ENCODE data around the gene BCL7A.
"Not testable (repeated sequence)": the region's sequence is repeated elsewhere in the genome, so short reads cannot be mapped to it uniquely, and the experiment has no call there.

The BCL7A gene

DNA sequence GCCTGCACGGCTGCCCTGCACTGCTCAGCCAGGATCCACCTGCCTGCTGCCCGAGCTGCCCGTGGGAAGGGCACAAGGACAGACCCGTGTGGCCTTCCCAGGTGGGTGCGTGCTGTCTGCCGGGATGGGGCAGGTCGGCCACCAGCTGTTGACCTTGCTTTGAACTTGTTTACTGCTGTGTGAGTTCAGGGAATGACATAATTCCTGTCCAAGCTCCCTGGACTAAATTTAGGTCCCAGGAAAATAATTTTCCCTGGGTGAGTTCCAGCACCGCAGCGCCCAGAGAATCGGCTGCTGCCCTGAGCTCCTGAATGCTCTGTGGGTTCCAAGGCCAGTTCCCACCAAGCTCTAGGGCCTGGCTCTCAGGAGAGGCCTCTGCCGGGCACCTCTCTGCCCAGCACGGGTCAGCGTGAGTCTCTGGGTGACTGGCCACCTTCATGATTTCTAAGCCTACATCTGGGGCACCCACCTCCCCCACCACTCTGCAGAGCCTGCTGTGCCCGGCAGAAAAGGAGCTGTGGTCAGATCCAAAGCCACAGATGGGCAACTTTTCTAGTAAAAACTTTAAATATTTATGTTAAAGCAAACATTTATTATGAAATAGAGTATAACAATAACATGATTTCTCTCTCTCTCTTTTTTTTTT lies 29.7 kb downstream of the BCL7A start:
- DNase-seq (ENCODE audit: low read depth in 2 of 2): no peak

DNA sequence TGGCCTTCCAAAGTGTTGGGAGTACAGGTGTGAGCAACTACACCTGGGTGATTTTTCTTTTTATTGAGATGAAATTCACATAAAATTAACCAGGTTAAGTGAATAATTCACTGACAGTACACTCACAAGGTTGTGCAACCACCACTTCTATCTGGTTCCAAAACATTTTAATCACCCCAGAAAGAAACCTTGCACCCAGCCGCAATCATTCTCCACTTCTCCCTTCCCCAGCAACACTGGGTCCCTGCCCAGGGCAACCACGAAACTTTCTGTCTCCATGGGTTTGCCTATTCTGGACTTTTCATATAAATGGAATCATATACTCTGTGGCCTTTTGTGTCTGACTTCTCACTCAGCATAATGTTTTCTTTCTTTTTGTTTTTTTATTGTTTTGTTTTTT lies 30.6 kb downstream of the BCL7A start:
- DNase-seq (ENCODE audit: low read depth in 2 of 2): no peak

DNA sequence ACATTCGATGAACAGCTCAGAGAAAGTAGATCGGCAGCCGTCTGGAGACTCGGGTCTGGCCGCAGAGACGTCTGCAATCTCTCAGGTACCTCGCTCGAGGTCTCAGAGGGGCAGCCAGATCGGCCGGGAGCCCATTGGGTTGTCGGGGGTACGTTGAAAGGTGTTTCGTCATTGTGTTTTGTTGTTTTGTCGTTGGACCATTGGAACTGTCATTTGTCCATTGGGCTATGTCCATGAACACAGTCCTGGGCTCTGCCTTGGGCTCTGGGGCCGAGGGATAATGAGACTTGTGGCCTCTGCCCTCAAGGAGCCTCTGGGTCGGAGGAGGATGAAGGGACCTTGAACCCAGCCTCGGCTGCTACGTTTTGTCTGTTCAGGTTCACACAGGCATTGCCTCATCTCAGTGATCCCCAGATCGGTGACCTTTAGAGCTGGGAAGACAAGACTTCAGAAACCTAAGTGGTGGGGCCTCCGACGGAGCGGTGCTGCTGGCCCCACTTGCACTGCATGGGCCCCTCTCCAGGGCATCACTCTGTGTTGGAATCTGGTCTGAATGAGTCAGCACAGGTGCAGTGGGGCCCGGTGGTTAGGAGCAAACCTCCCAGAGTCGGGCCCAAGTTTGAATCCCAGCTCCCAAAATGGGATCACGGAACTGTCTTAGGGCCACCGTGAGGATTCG lies 33.3 kb downstream of the BCL7A start:
- no peak for DNase-seq (ENCODE audit: low read depth in 2 of 2)

- DNase-seq (ENCODE audit: low read depth in 2 of 2): not testable (repeated sequence)
Measured at GRCh38 chr12:122056406-122056805, 34.7 kb downstream of the BCL7A start.

DNA sequence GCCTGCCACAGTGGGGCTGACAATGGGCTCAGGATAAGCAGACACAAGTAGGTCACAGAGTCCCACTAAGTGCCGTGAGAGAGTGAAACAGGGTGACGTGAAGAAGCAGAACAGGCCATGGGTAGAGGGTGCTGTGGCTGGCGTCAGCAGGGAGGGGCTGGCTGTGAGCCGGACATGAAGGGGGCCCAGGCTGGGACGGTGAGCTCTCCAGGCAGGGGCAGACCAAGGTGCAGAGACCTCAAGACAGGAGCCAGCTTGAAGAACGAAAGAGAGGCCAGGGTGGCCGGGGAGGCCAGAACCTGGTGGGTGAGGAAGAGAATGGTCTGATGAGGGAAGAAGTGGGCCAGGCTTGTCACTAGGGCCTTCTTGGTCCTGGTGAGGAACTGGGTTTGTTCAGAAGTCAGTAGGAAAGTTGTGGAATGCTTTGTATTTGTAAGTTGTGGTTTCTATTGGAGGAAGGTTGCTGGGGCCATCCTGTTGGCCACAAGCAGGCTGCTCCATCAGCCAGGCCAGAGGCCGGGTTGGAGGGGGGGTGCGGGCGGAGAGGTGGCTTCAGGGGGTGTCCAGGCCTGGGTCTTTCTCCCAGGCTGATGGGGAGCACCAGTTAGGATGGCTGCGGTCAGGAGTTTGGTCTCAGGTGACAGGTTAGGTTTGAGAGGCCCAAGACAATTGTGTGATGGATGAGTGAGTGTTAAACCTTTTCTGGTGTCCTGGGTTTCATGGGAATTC lies 35.5 kb downstream of the BCL7A start:
- no peak for DNase-seq (ENCODE audit: low read depth in 2 of 2)

DNA sequence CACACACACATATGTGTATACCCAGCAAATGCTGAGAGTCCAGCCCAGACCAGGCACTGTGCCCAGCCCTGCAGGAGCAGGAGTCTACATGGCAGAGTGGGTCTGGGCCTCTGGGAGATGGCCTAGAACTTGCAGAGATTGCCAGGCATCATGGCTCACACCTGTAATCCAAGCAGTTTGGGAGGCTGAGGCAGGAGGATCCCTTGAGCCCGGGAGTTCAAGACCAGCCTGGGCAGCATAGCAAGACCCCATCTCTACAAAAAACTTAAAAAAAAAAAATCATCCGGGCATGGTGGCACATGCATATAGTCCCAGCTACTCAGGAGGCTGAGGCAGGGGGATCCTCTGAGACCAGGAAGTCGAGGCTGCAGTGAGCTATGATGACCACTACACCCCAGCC lies 36.1 kb downstream of the BCL7A start:
- no peak for DNase-seq (ENCODE audit: low read depth in 2 of 2)

DNA sequence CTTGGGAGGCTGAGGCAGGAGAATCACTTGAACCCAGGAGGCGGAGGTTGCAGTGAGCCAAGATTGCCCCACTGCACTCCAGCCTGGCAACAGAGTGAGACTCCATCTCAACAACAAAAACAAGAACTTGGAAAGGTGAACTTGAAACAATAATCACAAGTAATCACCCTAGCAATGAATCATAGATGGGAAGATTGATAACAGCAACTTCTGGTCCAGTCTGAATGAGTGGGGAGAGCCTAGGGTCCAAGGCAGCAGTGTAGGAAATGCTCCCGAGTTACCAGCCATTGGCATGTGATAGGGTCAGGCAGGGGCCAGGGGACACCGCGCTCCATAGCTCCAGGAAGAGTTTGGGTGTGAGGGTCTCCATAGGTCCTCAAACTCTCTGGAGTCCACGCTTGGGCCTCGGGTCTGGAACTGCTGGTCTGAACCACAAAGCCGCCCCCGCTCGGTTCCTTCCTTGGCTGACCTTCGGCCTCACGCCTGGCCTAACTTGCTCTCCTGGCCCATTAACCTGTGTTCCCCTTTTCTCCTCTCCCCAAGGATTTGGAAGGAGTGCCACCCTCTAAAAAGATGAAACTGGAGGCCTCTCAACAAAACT lies 37.0 kb downstream of the BCL7A start:
- no peak for DNase-seq (ENCODE audit: low read depth in 2 of 2)

GRCh38 chr12:122059203-122059960 lies 37.7 kb downstream of the BCL7A start:
- no peak for DNase-seq (ENCODE audit: low read depth in 2 of 2)

- no peak for DNase-seq (ENCODE audit: low read depth in 2 of 2)
Measured at GRCh38 chr12:122060081-122060501, 38.4 kb downstream of the BCL7A start.

GRCh38 chr12:122061253-122061652 lies 39.6 kb downstream of the BCL7A start:
- no peak for DNase-seq (ENCODE audit: low read depth in 2 of 2)

- DNase-seq (ENCODE audit: low read depth in 2 of 2): no peak
Measured at GRCh38 chr12:122062832-122063693, 41.4 kb downstream of the BCL7A start.

DNA sequence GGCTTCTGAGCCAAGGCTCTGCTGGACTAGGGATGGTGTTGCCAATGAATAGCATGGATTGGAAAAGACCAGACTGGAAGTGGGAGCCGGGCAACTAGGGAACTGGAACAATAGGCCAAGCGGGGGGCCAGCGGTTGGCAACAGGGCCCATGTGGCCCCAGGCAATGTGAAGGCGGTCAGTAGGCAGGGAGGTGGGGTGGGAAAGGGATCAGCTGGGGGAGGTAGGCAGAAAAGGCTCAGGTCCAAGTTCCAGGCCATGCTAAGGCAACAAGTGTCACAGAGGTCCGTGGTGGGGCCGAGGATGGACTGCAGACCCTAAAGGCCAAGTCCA lies 42.0 kb downstream of the BCL7A start:
- no peak for DNase-seq (ENCODE audit: low read depth in 2 of 2)

DNA sequence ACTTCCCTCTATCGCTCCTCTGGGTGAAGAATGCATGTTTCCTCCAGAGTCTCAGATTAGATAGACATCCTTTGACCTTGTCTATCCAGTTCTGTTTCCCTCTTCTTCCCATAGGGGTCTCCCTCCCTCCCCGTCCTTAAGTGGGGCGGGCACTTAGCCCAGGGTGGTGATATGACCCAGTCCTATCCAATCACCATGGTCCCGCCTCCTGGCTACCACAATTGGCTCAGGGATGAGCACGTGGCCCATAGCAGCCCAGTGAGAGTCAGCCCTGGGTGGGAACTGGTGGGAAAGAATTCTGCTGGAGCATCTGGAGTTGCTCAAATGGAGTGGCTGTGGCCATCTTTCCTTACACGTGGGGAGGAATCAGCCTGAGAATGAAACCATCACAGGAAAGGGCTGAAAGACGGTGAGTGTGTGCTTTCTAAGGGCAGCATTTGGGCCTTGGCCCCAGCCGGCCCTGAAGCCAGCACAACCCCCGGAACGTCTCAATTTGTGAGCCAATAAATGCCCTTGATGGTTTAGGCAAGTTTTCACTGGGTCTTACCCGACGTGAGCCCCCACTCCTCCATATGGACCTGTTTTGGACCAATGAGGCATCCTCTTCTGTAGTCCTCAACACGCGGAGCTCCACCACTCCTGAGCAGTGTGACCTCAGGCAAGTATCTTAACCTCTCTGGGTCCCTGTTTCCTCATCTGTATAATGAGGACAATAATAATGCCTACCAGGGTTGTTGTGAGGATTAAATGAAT lies 42.5 kb downstream of the BCL7A start:
- no peak for DNase-seq (ENCODE audit: low read depth in 2 of 2)

DNA sequence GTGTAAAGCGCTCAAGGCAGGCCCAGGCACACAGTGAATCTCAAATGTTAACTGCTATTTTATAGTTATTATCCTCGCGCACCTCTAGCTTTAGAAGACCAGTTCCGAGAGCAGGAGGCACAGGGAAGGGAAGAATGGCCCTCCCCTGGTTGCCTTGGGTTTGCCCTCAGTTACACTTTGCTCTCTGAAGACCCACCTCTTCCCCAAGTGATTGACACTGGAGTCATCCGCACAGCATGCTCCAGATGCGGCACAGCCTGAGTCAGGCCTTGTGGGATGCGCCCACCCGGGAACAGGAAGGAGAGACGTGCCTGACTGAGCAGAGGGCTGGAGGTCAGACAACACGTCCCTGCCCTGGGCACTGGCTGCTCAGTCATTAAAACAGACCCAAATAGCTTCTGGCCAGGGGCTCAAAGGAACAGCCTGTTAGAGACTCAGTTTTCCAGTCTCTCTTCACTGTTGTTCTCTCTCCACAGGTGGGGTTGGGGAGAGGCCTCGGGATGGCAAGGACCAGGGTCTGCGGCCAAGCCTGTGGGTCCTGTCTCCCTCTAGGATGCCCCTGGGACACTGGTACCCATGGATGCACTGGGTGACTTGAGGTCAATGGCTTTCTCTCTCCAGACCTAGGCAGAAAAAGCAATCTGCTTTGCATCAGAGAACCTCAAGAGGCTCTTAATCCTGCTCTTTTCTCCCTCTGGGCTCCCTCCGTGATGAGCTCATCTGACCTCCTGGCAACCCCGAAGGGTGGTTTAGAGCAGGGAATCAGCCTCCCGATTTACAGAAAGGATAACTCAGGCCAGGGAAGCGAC lies 43.3 kb downstream of the BCL7A start:
- DNase-seq (ENCODE audit: low read depth in 2 of 2): no peak

- DNase-seq (ENCODE audit: low read depth in 2 of 2): no peak
Measured at GRCh38 chr12:122067548-122067947, 45.9 kb downstream of the BCL7A start.

DNA sequence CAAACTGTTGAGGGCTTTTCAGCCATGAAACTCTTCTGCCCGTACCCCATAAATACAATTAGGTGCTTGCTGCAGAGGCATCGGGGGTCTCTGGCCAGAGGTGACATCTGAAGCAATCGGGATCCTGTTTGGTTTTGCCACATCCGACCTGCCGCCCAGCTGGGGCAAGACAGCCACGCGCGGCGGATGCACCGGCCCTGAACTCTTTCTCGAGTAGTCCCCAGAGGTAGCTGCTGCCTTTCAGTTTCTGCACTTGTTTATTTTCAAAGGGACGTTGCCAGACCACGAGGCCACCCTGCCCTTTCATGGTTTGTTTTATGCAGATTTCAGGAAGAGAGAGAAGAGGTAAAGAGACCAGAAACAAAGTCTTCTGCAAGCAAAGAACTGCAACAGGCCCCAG lies 46.3 kb downstream of the BCL7A start:
- DNase-seq (ENCODE audit: low read depth in 2 of 2): no peak

DNA sequence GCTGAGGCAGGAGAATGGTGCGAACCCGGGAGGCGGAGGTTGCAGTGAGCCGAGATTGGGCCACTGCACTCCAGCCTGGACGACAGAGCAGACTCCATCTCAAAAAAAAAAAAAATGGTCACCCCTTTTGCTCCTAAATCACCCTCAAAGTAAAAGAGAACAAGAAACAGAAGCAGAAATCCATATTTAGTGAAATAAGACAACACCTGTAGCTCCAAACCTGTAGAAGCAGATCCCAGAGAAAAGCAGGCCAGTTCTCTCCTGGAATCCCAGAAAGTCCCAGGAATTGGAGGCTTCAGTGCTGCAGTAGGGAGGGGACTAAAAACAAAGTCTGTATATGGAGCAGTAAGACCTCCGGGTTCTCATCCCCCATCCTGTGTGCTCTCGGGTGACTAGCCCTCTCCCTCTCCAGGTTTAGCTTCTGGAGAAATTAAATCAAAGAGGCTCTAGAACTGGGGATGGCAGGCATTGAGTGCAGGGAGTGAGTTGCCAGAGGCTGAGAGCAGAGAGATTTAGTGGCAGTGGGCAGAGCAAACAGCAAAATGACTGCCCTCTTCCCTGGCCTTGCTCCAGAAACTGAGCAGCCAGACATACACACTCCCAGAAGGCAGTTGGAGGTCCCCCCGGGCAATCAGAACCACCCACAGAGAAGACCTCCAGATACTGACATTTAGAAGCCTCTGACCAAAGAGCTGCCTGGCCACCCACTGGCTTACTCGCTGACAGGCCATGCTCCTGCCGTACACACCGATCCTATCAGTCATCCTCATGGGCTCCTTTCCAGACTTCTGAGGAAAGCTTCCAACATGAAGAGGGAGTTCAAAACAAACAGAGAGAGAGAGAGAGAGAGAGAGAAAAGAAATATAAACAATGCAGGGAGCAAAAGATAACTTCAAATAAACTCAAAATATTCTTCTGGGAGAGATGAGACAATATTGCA lies 50.6 kb downstream of the BCL7A start:
- no peak for DNase-seq (ENCODE audit: low read depth in 2 of 2)

GRCh38 chr12:122073815-122074214 lies 52.1 kb downstream of the BCL7A start:
- no peak for DNase-seq (ENCODE audit: low read depth in 2 of 2)

Data from stimulated activated CD8-positive, alpha-beta memory T cell treated with anti-CD3 and anti-CD28 coated beads, Interleukin-2, amount 100 ng/mL, for 1 hour (primary cell).